Ovary (tissue), 3 donors: Measurements from ENCODE around the gene NCKAP1.

Experiments
- CTCF ChIP-seq, 3 donors: fragments of 450-650 bp in 2 of 3; fragments of 200-600 bp in 1 of 3; IDR thresholded peaks; one replicate each; pipeline versions ENCODE4 v1.5.1 to v1.8.0; 2016 to 2022; ENCODE audit warnings: antibody characterized with exemption in 3 of 3, mild to moderate bottlenecking in 1 of 3
- EP300 ChIP-seq: sonication (generic); formaldehyde crosslinking; IDR thresholded peaks from one replicate; pipeline ENCODE4 v1.6.1; 2017; ENCODE audit warnings: antibody characterized with exemption
- POLR2A ChIP-seq: fragments of 450-650 bp; IDR thresholded peaks from one replicate; pipeline ENCODE4 v1.6.1; 2017; ENCODE audit warnings: antibody characterized with exemption, mild to moderate bottlenecking, moderate library complexity
- donor health status: DM: no; HTN: no; CAD: no.

- TF ChIP-seq CTCF (IDR thresholded peaks at IDR 0.05) (no peak), POLR2A (no peak), EP300 (no peak)
Measured at GRCh38 chr2:183035298-183035953, 2.8 kb downstream of the NCKAP1 start.
